SK-N-SH treated with all-trans-retinoic acid at 6 μM for 48 hours (cell line): Measurements from ENCODE around the gene CEP164.

Experiments used
- ATAC-seq: fragments of 200-7000 bp; cut with Tn5 transposase; 3 replicates; pipeline ENCODE4 v1.9.1; 2020; ENCODE audit warnings: mild to moderate bottlenecking, moderate library complexity
- ARNTL ChIP-seq: fragments of 450-650 bp; formaldehyde crosslinking; IDR thresholded peaks from 2 replicates; pipeline ENCODE4 v1.5.0; 2020; ENCODE audit warnings: low read depth, mild to moderate bottlenecking, moderate library complexity, borderline replicate concordance
- BACH2 ChIP-seq: fragments of 250-450 bp; sonication (Bioruptor Pico); IDR thresholded peaks from 2 replicates; pipeline ENCODE4 v1.9.0; 2021; ENCODE audit warnings: mild to moderate bottlenecking, borderline replicate concordance
- CSDC2 ChIP-seq: fragments of 250-450 bp; sonication (Bioruptor Pico); IDR thresholded peaks from 2 replicates; pipeline ENCODE4 v1.5.0; 2020; ENCODE audit warnings: mild to moderate bottlenecking, moderate library complexity
- CSRNP3 ChIP-seq: fragments of 250-450 bp; sonication (Bioruptor Pico); IDR thresholded peaks from 2 replicates; pipeline ENCODE4 v1.5.1; 2021; ENCODE audit warnings: mild to moderate bottlenecking, moderate library complexity
- ESRRG ChIP-seq: fragments of 250-450 bp; sonication (Bioruptor Pico); IDR thresholded peaks from 2 replicates; pipeline ENCODE4 v1.6.1; 2021; ENCODE audit warnings: mild to moderate bottlenecking
- GLIS3 ChIP-seq: fragments of 250-450 bp; sonication (Bioruptor Pico); IDR thresholded peaks from 2 replicates; pipeline ENCODE4 v1.5.0; 2020; ENCODE audit warnings: mild to moderate bottlenecking, moderate library complexity
- ISL1 ChIP-seq: fragments of 250-450 bp; sonication (Bioruptor Pico); IDR thresholded peaks from 2 replicates; pipeline ENCODE4 v2.1.2; 2022; ENCODE audit warnings: mild to moderate bottlenecking, moderate library complexity
- PATZ1 ChIP-seq: fragments of 250-450 bp; sonication (Bioruptor Pico); IDR thresholded peaks from 2 replicates; pipeline ENCODE4 v1.8.0; 2020; ENCODE audit warnings: mild to moderate bottlenecking, moderate library complexity, borderline replicate concordance
- POU6F1 ChIP-seq: fragments of 250-450 bp; sonication (Bioruptor Pico); IDR thresholded peaks from 2 replicates; pipeline ENCODE4 v1.8.0; 2021; ENCODE audit warnings: low read depth, mild to moderate bottlenecking, moderate library complexity, borderline replicate concordance
- PPARA ChIP-seq: fragments of 250-450 bp; sonication (Bioruptor Pico); IDR thresholded peaks from 2 replicates; pipeline ENCODE4 v1.5.0; 2020; ENCODE audit warnings: mild to moderate bottlenecking, borderline replicate concordance
- RARB ChIP-seq: fragments of 250-450 bp; sonication (Bioruptor Pico); IDR thresholded peaks from 2 replicates; pipeline ENCODE4 v1.8.0; 2021; ENCODE audit warnings: mild to moderate bottlenecking, moderate library complexity
- TCF4 ChIP-seq: fragments of 250-450 bp; sonication (Bioruptor Pico); IDR thresholded peaks from 2 replicates; pipeline ENCODE4 v1.8.0; 2021; ENCODE audit warnings: mild to moderate bottlenecking, moderate library complexity, borderline replicate concordance
- TOX ChIP-seq: fragments of 250-450 bp; sonication (Bioruptor Pico); IDR thresholded peaks from 2 replicates; pipeline ENCODE4 v1.8.0; 2021; ENCODE audit warnings: mild to moderate bottlenecking, moderate library complexity, borderline replicate concordance
- TSHZ2 ChIP-seq: fragments of 250-450 bp; sonication (Bioruptor Pico); IDR thresholded peaks from 2 replicates; pipeline ENCODE4 v1.5.0; 2020; ENCODE audit warnings: mild to moderate bottlenecking, moderate library complexity
- ZC3H10 ChIP-seq: fragments of 250-450 bp; sonication (Bioruptor Pico); IDR thresholded peaks from 2 replicates; pipeline ENCODE4 v1.5.1; 2021; ENCODE audit warnings: mild to moderate bottlenecking, moderate library complexity
- ZFP3 ChIP-seq: fragments of 250-450 bp; sonication (Bioruptor Pico); IDR thresholded peaks from 2 replicates; pipeline ENCODE4 v1.5.0; 2020; ENCODE audit warnings: mild to moderate bottlenecking, moderate library complexity
- ZFP30 ChIP-seq: fragments of 450-650 bp; formaldehyde crosslinking; IDR thresholded peaks from 2 replicates; pipeline ENCODE4 v1.5.0; 2022; ENCODE audit warnings: mild to moderate bottlenecking, moderate library complexity
- ZNF565 ChIP-seq: fragments of 450-650 bp; formaldehyde crosslinking; conservative IDR thresholded peaks from 2 replicates; pipeline ENCODE4 v1.5.0; 2020; ENCODE audit warnings: low read depth, mild to moderate bottlenecking, moderate library complexity
- ZNF70 ChIP-seq: fragments of 450-650 bp; formaldehyde crosslinking; IDR thresholded peaks from 2 replicates; pipeline ENCODE4 v1.5.0; 2020; ENCODE audit warnings: mild to moderate bottlenecking, moderate library complexity
- ZNF8 ChIP-seq: fragments of 450-650 bp; formaldehyde crosslinking; IDR thresholded peaks from 2 replicates; pipeline ENCODE4 v1.5.0; 2020; ENCODE audit warnings: mild to moderate bottlenecking, moderate library complexity

Gene CEP164

GRCh38 chr11:117418737-117419481 is 91.3 kb downstream of the CEP164 start:
- ATAC-seq: no peak

GRCh38 chr11:117419482-117420142 is 92.0 kb downstream of the CEP164 start:
- no peak for TF ChIP-seq GLIS3 (CRISPR knock-in tag)
- TF ChIP-seq ZNF565 (CRISPR knock-in tag): no peak
- no peak for TF ChIP-seq ZNF8 (CRISPR knock-in tag)
- no peak for TF ChIP-seq ZNF70
- TF ChIP-seq POU6F1: no peak
- no peak; the same call in 1 of the 3 replicates for ATAC-seq

More at GRCh38 chr11:117418737-117419481, 91.3 kb downstream of the CEP164 start:
- TF ChIP-seq ZNF70: no peak
- no peak for TF ChIP-seq POU6F1
- no peak for TF ChIP-seq ARNTL (CRISPR knock-in tag)
- no peak for TF ChIP-seq ZFP3
- no peak for TF ChIP-seq TOX (CRISPR knock-in tag)
- TF ChIP-seq RARB (CRISPR knock-in tag): no peak
- TF ChIP-seq ZNF565 (CRISPR knock-in tag): no peak
- no peak for TF ChIP-seq CSDC2 (CRISPR knock-in tag)
- no peak for TF ChIP-seq BACH2
- no peak for TF ChIP-seq TSHZ2 (CRISPR knock-in tag)
- TF ChIP-seq ISL1 (CRISPR knock-in tag): no peak
- TF ChIP-seq PATZ1 (CRISPR knock-in tag): no peak
- TF ChIP-seq ZFP30 (CRISPR knock-in tag): no peak
- no peak for TF ChIP-seq CSRNP3
- TF ChIP-seq TCF4: no peak
- no peak for TF ChIP-seq GLIS3 (CRISPR knock-in tag)
- no peak for TF ChIP-seq ZNF8 (CRISPR knock-in tag)
- no peak for TF ChIP-seq PPARA

GRCh38 chr11:117420143-117420485 is 92.5 kb downstream of the CEP164 start:
- no peak for ATAC-seq
- TF ChIP-seq ZFP3: no peak
- no peak for TF ChIP-seq TSHZ2 (CRISPR knock-in tag)
- no peak for TF ChIP-seq ISL1 (CRISPR knock-in tag)
- TF ChIP-seq POU6F1: no peak
- no peak for TF ChIP-seq ZNF8 (CRISPR knock-in tag)
- no peak for TF ChIP-seq ZNF70
- TF ChIP-seq ESRRG (CRISPR knock-in tag): no peak
- no peak for TF ChIP-seq ZC3H10
- no peak for TF ChIP-seq TCF4
- TF ChIP-seq CSRNP3: no peak
- no peak for TF ChIP-seq RARB (CRISPR knock-in tag)
- no peak for TF ChIP-seq ARNTL (CRISPR knock-in tag)
